Glutamatergic neuron (in vitro differentiated cells): ENCODE results near the gene SEMA3F. TPM values are rescaled to one million over a fixed set of nuclear protein-coding genes. Genes with fewer than 3 reads are reported as not detected.

Experiments used
- DNase-seq: peaks from one replicate; pipeline ENCODE4 v3.0.0; 2022
- H3K27ac Mint-ChIP-seq: one replicate; pipeline ENCODE4 v1.8.0; 2020; ENCODE audit warnings: mild to moderate bottlenecking, mixed read lengths, inconsistent platforms; ENCODE audit not compliant: unreplicated experiment
- H3K27me3 Mint-ChIP-seq: one replicate; pipeline ENCODE4 v1.8.0; 2020; ENCODE audit warnings: mild to moderate bottlenecking, moderate library complexity, mixed read lengths, inconsistent platforms; ENCODE audit not compliant: unreplicated experiment
- H3K36me3 Mint-ChIP-seq: one replicate; pipeline ENCODE4 v1.8.0; 2020; ENCODE audit warnings: mild to moderate bottlenecking, mixed read lengths, inconsistent platforms; ENCODE audit not compliant: unreplicated experiment
- H3K4me1 Mint-ChIP-seq: one replicate; pipeline ENCODE4 v1.8.0; 2020; ENCODE audit warnings: mild to moderate bottlenecking, low read depth, mixed read lengths, inconsistent platforms; ENCODE audit not compliant: unreplicated experiment
- H3K4me3 Mint-ChIP-seq: one replicate; pipeline ENCODE4 v1.8.0; 2020; ENCODE audit warnings: mild to moderate bottlenecking, mixed read lengths, inconsistent platforms; ENCODE audit not compliant: unreplicated experiment
- H3K9me3 Mint-ChIP-seq: one replicate; pipeline ENCODE4 v1.8.0; 2020; ENCODE audit warnings: mild to moderate bottlenecking, moderate library complexity, mixed read lengths, inconsistent platforms; ENCODE audit not compliant: unreplicated experiment
- total RNA-seq: library from RNA; stranded (reverse); fragmentation: NEBNext Ultra II Directional; extraction: Animal tissue kit (Norgen Biotek cat#: 25700); gene quantifications from one replicate; pipeline ENCODE4 v1.2.1, GENCODE V29; 2021; ENCODE audit not compliant: unreplicated experiment
- TF ChIP-seq, protein P1 (sequence below): fragments of 200-600 bp; sonication (generic); IDR thresholded peaks from one replicate; pipeline ENCODE4 v1.5.0; 2021; ENCODE audit not compliant: partially characterized antibody, unreplicated experiment

The SEMA3F gene
- total RNA-seq, 1 donor from 2014 or later: 41.2 TPM

DNA sequence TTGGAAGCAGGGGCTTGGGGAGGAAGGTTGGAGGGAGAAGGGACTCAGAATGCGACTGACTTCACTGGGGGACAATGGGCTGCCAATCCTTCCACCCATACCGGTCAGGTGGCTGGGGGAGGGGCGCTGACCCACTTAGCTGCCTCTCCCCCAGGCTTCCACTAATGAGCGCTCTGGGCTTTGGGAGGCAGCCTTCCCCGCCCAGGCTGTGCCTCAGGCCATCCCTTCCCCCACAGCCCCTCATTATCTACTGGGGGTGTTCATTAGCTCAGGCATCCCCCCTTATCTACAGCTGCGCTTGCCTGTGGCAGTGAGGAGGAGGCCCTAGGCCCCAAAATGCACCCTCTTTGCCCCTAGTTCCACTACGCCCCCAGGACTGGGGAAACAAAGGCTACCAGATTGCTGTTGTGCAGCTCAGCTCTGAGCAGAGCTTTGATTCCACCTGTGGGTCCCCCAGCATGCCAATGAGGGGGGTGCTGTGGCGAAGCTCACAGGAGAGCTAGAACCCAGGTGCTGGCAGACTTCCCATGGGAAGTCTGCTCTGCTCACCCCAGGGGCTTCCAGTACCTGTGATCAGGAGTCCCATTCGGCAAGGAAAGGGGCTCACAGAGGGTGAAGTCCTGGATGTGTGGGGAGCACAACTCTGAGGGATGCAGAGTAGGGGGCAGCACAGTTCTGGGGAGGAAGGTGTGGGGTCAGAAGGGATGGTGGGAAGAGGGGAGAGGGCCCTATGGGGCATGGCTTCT lies 29.4 kb upstream of the SEMA3F start:
- H3K36me3 Mint-ChIP-seq: no peaks in the 10 kb centered on the region
- peak overlapping the region; percentile 38 for H3K4me3 Mint-ChIP-seq
- TF ChIP-seq, protein P1, sequence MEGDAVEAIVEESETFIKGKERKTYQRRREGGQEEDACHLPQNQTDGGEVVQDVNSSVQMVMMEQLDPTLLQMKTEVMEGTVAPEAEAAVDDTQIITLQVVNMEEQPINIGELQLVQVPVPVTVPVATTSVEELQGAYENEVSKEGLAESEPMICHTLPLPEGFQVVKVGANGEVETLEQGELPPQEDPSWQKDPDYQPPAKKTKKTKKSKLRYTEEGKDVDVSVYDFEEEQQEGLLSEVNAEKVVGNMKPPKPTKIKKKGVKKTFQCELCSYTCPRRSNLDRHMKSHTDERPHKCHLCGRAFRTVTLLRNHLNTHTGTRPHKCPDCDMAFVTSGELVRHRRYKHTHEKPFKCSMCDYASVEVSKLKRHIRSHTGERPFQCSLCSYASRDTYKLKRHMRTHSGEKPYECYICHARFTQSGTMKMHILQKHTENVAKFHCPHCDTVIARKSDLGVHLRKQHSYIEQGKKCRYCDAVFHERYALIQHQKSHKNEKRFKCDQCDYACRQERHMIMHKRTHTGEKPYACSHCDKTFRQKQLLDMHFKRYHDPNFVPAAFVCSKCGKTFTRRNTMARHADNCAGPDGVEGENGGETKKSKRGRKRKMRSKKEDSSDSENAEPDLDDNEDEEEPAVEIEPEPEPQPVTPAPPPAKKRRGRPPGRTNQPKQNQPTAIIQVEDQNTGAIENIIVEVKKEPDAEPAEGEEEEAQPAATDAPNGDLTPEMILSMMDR: no peak
- DNase-seq: peak; percentile 41
- peaks cover 11% of the 10 kb centered on the region for H3K9me3 Mint-ChIP-seq
- peaks cover 8% of the 10 kb centered on the region for H3K27me3 Mint-ChIP-seq
- peaks cover 23% of the 10 kb centered on the region for H3K4me1 Mint-ChIP-seq
- H3K27ac Mint-ChIP-seq: peak overlapping the region; percentile 17

DNA sequence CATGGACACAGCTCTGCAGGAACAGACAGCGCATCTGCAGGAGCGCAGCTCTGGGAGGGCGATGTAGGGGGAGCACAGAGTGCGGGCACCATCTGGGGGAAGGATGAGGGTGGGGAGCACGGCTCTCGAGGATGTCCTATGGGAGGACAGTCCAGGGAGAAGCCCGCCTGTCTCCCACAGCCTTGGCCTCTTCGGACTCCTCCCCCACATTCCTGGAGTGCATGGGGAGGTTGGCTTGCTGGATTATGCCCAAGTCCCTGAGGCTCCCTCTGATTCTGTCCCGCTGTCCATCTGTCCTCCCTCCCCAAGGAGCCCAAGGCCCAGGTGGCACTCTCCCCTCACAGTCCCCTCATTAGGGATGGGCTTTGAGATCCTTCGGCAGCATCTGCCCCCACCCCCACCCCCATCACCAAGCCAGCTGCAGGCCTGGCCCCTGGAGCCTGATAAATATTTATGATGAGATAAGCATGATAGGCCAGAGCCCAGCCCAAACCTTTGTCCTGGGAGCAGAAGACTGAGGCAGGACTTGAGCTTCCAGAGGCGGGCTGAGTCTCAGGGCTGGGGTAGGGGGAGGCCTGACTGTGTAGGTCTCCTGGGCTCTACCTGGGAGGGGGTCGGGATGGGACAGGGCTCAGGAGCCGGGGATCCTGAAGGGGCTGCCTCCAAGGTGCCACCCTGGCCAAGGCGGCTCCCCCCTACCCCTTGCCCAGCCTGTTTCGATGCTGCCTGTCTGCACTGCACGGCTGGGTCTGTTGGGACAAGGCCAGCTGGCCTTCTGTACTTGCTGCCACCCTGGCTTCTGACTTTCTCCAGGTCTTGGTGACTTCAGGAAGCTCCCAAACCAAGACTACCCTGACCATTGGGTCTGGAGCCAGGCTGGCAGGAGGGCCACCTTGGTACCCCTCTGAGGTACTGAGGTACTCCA lies 28.6 kb upstream of the SEMA3F start:
- H3K27me3 Mint-ChIP-seq: peaks cover 10% of the 10 kb centered on the region
- peaks cover 19% of the 10 kb centered on the region for H3K4me1 Mint-ChIP-seq
- peak overlapping the region; percentile 38 for H3K4me3 Mint-ChIP-seq
- DNase-seq: peak; percentile 72
- H3K27ac Mint-ChIP-seq: peak overlapping the region; percentile 17
- TF ChIP-seq, protein P1: no peak
- H3K36me3 Mint-ChIP-seq: no peaks in the 10 kb centered on the region
- peaks cover 11% of the 10 kb centered on the region for H3K9me3 Mint-ChIP-seq

DNA sequence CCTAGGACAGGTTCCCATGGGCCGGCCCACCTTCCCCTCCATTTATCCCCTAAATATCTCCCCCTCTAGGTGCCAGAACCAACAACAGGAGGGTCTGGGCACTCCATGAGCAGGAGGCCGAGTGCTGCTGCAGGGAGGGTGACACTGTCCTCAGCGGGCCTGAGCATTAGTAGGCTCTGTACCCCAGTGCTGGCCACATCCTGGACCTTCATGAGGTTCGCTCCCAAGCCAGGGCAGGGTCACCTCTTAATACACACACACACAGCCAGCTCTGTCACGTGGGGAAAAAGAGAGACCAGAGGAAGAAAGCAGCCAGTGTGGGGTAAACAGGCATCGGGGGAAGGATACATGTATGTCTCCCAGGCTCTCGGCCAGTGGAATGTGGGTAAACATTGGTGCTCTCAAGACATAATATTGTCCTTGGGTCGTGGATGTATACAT lies 27.9 kb upstream of the SEMA3F start:
- H3K27ac Mint-ChIP-seq: peak overlapping the region; percentile 28

DNA sequence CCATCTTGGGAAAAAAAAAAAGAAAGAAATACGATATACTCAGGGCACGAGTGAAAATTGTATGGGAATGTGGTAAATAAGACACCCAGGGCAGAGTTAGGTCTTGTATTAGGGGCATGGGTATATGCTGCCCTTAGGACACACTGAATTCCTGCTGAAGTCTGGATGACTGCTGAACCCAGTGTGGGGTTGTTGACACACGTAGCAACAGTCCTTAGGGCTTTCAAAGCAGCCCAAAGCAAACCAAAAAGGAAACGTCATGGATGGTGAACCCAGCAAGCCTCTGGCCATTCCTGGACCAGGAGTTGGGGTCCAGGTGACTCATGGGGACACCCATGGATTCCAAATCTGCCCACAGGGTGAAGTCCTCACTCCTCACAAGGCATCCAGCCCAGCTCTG lies 27.1 kb upstream of the SEMA3F start:
- peaks cover 22% of the 10 kb centered on the region for H3K4me1 Mint-ChIP-seq
- TF ChIP-seq, protein P1: no peak
- no peaks in the 10 kb centered on the region for H3K36me3 Mint-ChIP-seq
- H3K9me3 Mint-ChIP-seq: peaks cover 5% of the 10 kb centered on the region
- peaks cover 4% of the 10 kb centered on the region for H3K27me3 Mint-ChIP-seq
- H3K27ac Mint-ChIP-seq: no peak overlapping the region
- H3K4me3 Mint-ChIP-seq: no peak overlapping the region
- DNase-seq: no peak

More for the DNA sequence above, 27.9 kb upstream of the SEMA3F start:
- Mint-ChIP-seq H3K4me1 (peaks cover 19% of the 10 kb centered on the region), H3K27me3 (peaks cover 8% of the 10 kb centered on the region), H3K4me3 (no peak overlapping the region), H3K9me3 (peaks cover 8% of the 10 kb centered on the region), H3K36me3 (no peaks in the 10 kb centered on the region)
- TF ChIP-seq, protein P1: no peak
- no peak for DNase-seq
